M059J (cell line): ENCODE data around the gene KRT222. TPM values are rescaled to one million over a fixed set of nuclear protein-coding genes. Genes with fewer than 3 reads are reported as not detected.
A peak's percentile ranks its signal among the peaks of the same experiment; 100 is the strongest.

Experiments
- DNase-seq: peaks from one replicate; pipeline ENCODE4 v3.0.0-alpha.2; 2012; ENCODE audit warnings: low read depth
- total RNA-seq: library from RNA; depleted of rRNA; stranded (reverse); fragments of >200 nt; shearing (Covaris generic); gene quantifications from 2 replicates; pipeline ENCODE4 v1.2.3, GENCODE V29; 2014; rRNA removed

KRT222 gene
- total RNA-seq, 1 experiment from 2014 or later = 0.07 TPM

- DNase-seq = peak; percentile 59
Observed at GRCh38 chr17:40615068-40615840, 49.7 kb downstream of the KRT222 start.

GRCh38 chr17:40614431-40615067 lies 50.4 kb downstream of the KRT222 start:
- DNase-seq = no peak

GRCh38 chr17:40613467-40614154 lies 51.4 kb downstream of the KRT222 start:
- no peak for DNase-seq

- DNase-seq = no peak
Observed at GRCh38 chr17:40612599-40613244, 52.3 kb downstream of the KRT222 start.

- DNase-seq = no peak
Observed at GRCh38 chr17:40611840-40612474, 53.0 kb downstream of the KRT222 start.

- DNase-seq = no peak
Observed at GRCh38 chr17:40610359-40610758, 54.6 kb downstream of the KRT222 start.

- no peak for DNase-seq
Observed at GRCh38 chr17:40608061-40608581, 56.9 kb downstream of the KRT222 start.

GRCh38 chr17:40607641-40608040 lies 57.3 kb downstream of the KRT222 start:
- no peak for DNase-seq

- no peak for DNase-seq
Observed at GRCh38 chr17:40606548-40607353, 58.2 kb downstream of the KRT222 start.

GRCh38 chr17:40605306-40605705 lies 59.7 kb downstream of the KRT222 start:
- DNase-seq = no peak

Other genes starting within 250 kb of the KRT222 start
- 190 and 252 TPM in 2 replicates for gene TOP2A, start 247.3 kb downstream of the KRT222 start, total RNA-seq
- 6.5 and 10.1 TPM in 2 replicates for gene IGFBP4, start 221.7 kb downstream of the KRT222 start, total RNA-seq
- gene TNS4, start 163.6 kb downstream of the KRT222 start, total RNA-seq = 0.10 TPM in 1 of 2 replicates, not detected in the other
- not detected in 2 replicates for gene CCR7, start 99.7 kb downstream of the KRT222 start, total RNA-seq
- 60.9 and 95.0 TPM in 2 replicates for gene SMARCE1, start 17.4 kb downstream of the KRT222 start, total RNA-seq
- not detected in 2 replicates for gene KRT24, start 38.6 kb upstream of the KRT222 start, total RNA-seq
- not detected in 2 replicates for gene KRT25, start 90.2 kb upstream of the KRT222 start, total RNA-seq
- not detected in 2 replicates for gene KRT26, start 107.0 kb upstream of the KRT222 start, total RNA-seq
- gene KRT27, start 117.4 kb upstream of the KRT222 start, total RNA-seq = not detected in 2 replicates
- gene KRT28, start 134.8 kb upstream of the KRT222 start, total RNA-seq = not detected in 2 replicates
- 42.0 and 66.9 TPM in 2 replicates for gene KRT10, start 157.4 kb upstream of the KRT222 start, total RNA-seq
- gene KRT12, start 202.0 kb upstream of the KRT222 start, total RNA-seq = not detected in 2 replicates
- 0.17 TPM in 1 of 2 replicates, not detected in the other for gene KRT20, start 220.1 kb upstream of the KRT222 start, total RNA-seq